Measurements from ENCODE around the gene ARMC6. TPM values are rescaled to one million over a fixed set of nuclear protein-coding genes. Genes with fewer than 3 reads are reported as not detected.

Gene ARMC6
- total RNA-seq, 1 donor from 2014 or later: 36.0 TPM

DNA sequence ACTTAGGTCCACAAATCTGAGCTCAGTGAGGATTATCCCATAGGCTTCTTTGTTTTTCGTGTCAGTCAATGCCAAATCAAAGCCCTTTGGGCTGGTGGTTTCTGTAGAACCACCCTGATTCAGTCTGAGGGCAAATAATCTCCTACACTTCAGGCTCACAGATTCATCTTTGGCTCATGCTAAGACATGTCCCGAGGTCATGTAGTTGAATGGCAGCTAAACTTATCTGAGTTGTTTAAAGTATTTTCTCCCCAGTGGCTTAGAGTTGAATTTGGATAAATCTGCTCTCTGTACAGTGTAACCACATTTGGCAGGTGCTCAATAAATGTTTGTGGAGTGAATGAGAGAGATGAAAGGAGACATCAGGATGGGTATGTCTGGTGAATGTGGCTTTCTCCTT, 17.3 kb downstream of the ARMC6 start:
- Mint-ChIP-seq H3K9me3 (ENCODE audit: unreplicated experiment) (no peaks in the 10 kb centered on the region), H3K36me3 (ENCODE audit: low read depth, unreplicated experiment) (peaks cover 12% of the 10 kb centered on the region), H3K4me3 (ENCODE audit: unreplicated experiment) (no peak overlapping the region), H3K27ac (ENCODE audit: unreplicated experiment) (peak overlapping the region; percentile 77), H3K4me1 (ENCODE audit: low read depth, unreplicated experiment) (peaks cover 10% of the 10 kb centered on the region), H3K27me3 (ENCODE audit: low read depth, unreplicated experiment) (no peaks in the 10 kb centered on the region)
- Histone ChIP-seq H3K4me2 (ENCODE audit: low read length) (no peak overlapping the region), H3K79me2 (ENCODE audit: insufficient read depth, low read length) (peaks cover 4% of the 10 kb centered on the region), H3K9me3 (ENCODE audit: insufficient read depth, low read depth, low read length) (no peaks in the 10 kb centered on the region), H3K36me3 (ENCODE audit: insufficient read depth, low read length) (peaks cover 29% of the 10 kb centered on the region), H2AFZ (ENCODE audit: low read depth, low read length) (no peak overlapping the region), H3K27me3 (ENCODE audit: insufficient read depth, low read length) (no peaks in the 10 kb centered on the region), H3K27ac (ENCODE audit: low read depth, low read length) (no peak overlapping the region), H3K4me3 (ENCODE audit: insufficient read depth, low read depth, low read length) (no peak overlapping the region), H3K4me1 (ENCODE audit: insufficient read depth, low read length) (no peaks in the 10 kb centered on the region), H3K9ac (ENCODE audit: low read length) (no peak overlapping the region), H4K20me1 (ENCODE audit: insufficient read depth, low read length) (peaks cover 14% of the 10 kb centered on the region)
- FAIRE-seq (peak; percentile 41), DNase-seq (ENCODE audit: low read depth) (no peak)
- no peak for TF ChIP-seq EZH2 (IDR thresholded peaks at IDR 0.05; ENCODE audit: insufficient read depth, low read length)
- TF ChIP-seq, protein P1, sequence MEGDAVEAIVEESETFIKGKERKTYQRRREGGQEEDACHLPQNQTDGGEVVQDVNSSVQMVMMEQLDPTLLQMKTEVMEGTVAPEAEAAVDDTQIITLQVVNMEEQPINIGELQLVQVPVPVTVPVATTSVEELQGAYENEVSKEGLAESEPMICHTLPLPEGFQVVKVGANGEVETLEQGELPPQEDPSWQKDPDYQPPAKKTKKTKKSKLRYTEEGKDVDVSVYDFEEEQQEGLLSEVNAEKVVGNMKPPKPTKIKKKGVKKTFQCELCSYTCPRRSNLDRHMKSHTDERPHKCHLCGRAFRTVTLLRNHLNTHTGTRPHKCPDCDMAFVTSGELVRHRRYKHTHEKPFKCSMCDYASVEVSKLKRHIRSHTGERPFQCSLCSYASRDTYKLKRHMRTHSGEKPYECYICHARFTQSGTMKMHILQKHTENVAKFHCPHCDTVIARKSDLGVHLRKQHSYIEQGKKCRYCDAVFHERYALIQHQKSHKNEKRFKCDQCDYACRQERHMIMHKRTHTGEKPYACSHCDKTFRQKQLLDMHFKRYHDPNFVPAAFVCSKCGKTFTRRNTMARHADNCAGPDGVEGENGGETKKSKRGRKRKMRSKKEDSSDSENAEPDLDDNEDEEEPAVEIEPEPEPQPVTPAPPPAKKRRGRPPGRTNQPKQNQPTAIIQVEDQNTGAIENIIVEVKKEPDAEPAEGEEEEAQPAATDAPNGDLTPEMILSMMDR (IDR thresholded peaks at IDR 0.05; ENCODE audit: insufficient read depth, low read depth, low read length): no peak

DNA sequence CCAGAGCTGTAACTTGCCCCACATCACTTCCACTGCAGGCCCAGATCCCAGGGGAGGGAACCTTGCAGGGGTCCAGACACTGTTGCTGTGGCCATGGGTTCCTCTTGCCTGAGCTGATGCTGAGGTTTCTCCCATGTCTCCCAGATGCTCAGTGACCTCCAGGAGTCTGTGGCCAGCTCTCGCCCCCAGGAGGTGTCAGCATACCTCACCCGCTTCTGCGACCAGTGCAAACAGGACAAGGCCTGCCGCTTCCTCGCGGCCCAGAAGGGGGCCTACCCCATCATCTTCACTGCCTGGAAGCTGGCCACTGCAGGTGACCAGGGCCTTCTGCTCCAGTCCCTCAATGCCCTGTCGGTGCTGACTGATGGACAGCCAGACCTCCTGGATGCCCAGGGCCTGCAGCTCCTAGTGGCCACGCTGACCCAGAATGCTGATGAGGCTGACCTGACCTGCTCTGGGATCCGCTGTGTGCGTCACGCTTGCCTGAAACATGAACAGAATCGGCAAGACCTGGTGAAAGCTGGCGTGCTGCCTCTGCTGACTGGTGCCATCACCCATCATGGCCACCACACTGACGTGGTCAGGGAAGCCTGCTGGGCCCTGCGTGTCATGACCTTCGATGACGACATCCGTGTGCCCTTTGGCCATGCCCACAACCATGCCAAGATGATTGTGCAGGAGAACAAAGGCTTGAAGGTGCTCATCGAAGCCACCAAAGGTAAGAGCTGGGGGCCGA, 18.2 kb downstream of the ARMC6 start:
- H3K27me3 Mint-ChIP-seq (ENCODE audit: low read depth, unreplicated experiment): no peaks in the 10 kb centered on the region
- Histone ChIP-seq H3K4me1 (ENCODE audit: insufficient read depth, low read length) (no peaks in the 10 kb centered on the region), H3K36me3 (ENCODE audit: insufficient read depth, low read length) (peaks cover 29% of the 10 kb centered on the region), H3K27me3 (ENCODE audit: insufficient read depth, low read length) (no peaks in the 10 kb centered on the region), H3K9me3 (ENCODE audit: insufficient read depth, low read depth, low read length) (no peaks in the 10 kb centered on the region), H3K79me2 (ENCODE audit: insufficient read depth, low read length) (peaks cover 4% of the 10 kb centered on the region), H2AFZ (ENCODE audit: low read depth, low read length) (no peak overlapping the region), H3K9ac (ENCODE audit: low read length) (no peak overlapping the region), H3K27ac (ENCODE audit: low read depth, low read length) (no peak overlapping the region), H3K4me3 (ENCODE audit: insufficient read depth, low read depth, low read length) (no peak overlapping the region), H4K20me1 (ENCODE audit: insufficient read depth, low read length) (peaks cover 14% of the 10 kb centered on the region), H3K4me2 (ENCODE audit: low read length) (no peak overlapping the region)
- TF ChIP-seq EZH2 (IDR thresholded peaks at IDR 0.05; ENCODE audit: insufficient read depth, low read length): no peak
- TF ChIP-seq, protein P1 (IDR thresholded peaks at IDR 0.05; ENCODE audit: insufficient read depth, low read depth, low read length): no peak
- H3K4me1 Mint-ChIP-seq (ENCODE audit: low read depth, unreplicated experiment): peaks cover 10% of the 10 kb centered on the region
- H3K4me3 Mint-ChIP-seq (ENCODE audit: unreplicated experiment): no peak overlapping the region
- peaks cover 12% of the 10 kb centered on the region for H3K36me3 Mint-ChIP-seq (ENCODE audit: low read depth, unreplicated experiment)
- no peak for FAIRE-seq
- H3K9me3 Mint-ChIP-seq (ENCODE audit: unreplicated experiment): no peaks in the 10 kb centered on the region
- DNase-seq (ENCODE audit: low read depth): no peak
- no peak overlapping the region for H3K27ac Mint-ChIP-seq (ENCODE audit: unreplicated experiment)

DNA sequence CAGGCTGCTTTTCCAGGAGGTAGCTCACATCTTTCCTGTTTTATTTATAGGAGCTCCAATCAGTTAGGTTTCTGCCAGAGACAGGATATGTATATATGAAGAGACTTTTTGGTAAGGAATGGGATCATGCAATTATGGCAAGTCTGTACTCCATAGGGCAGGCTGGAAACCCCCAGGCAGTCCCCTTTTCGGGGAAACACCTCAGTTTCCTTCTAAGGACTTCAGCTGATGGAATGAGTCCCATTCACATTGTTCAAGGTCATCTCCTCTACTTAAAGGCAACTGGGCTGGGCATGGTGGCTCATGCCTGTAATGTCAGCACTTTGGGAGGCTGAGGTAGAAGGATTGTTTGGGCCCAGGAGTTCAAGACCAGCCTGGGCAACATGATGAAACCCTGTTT, 19.5 kb downstream of the ARMC6 start:
- no peak for FAIRE-seq
- Histone ChIP-seq H3K9me3 (ENCODE audit: insufficient read depth, low read depth, low read length) (no peaks in the 10 kb centered on the region), H3K4me3 (ENCODE audit: insufficient read depth, low read depth, low read length) (no peak overlapping the region), H4K20me1 (ENCODE audit: insufficient read depth, low read length) (peaks cover 16% of the 10 kb centered on the region), H3K79me2 (ENCODE audit: insufficient read depth, low read length) (peaks cover 4% of the 10 kb centered on the region), H3K9ac (ENCODE audit: low read length) (no peak overlapping the region), H3K4me2 (ENCODE audit: low read length) (no peak overlapping the region), H3K27me3 (ENCODE audit: insufficient read depth, low read length) (no peaks in the 10 kb centered on the region), H2AFZ (ENCODE audit: low read depth, low read length) (no peak overlapping the region), H3K4me1 (ENCODE audit: insufficient read depth, low read length) (no peaks in the 10 kb centered on the region), H3K36me3 (ENCODE audit: insufficient read depth, low read length) (peaks cover 21% of the 10 kb centered on the region), H3K27ac (ENCODE audit: low read depth, low read length) (no peak overlapping the region)
- peaks cover 12% of the 10 kb centered on the region for H3K36me3 Mint-ChIP-seq (ENCODE audit: low read depth, unreplicated experiment)
- H3K27me3 Mint-ChIP-seq (ENCODE audit: low read depth, unreplicated experiment): no peaks in the 10 kb centered on the region
- H3K4me1 Mint-ChIP-seq (ENCODE audit: low read depth, unreplicated experiment): peaks cover 10% of the 10 kb centered on the region
- no peak overlapping the region for H3K27ac Mint-ChIP-seq (ENCODE audit: unreplicated experiment)
- no peak for DNase-seq (ENCODE audit: low read depth)
- no peaks in the 10 kb centered on the region for H3K9me3 Mint-ChIP-seq (ENCODE audit: unreplicated experiment)
- no peak for TF ChIP-seq EZH2 (IDR thresholded peaks at IDR 0.05; ENCODE audit: insufficient read depth, low read length)
- TF ChIP-seq, protein P1 (IDR thresholded peaks at IDR 0.05; ENCODE audit: insufficient read depth, low read depth, low read length): no peak
- no peak overlapping the region for H3K4me3 Mint-ChIP-seq (ENCODE audit: unreplicated experiment)

Data from astrocyte (in vitro differentiated cells and primary cell).